OCI-LY7 (cell line): ENCODE data around the gene OR2L8. TPM values are rescaled to one million over a fixed set of nuclear protein-coding genes. Genes with fewer than 3 reads are reported as not detected.
A peak's percentile ranks its signal among the peaks of the same experiment; 100 is the strongest.
"Not testable (repeated sequence)": the region's sequence is repeated elsewhere in the genome, so short reads cannot be mapped to it uniquely, and the experiment has no call there.

Experiments used
- BruUV-seq: library from RNA; stranded (reverse); fragments of 400-500 nt; replicated peaks from 2 replicates; lab custom pipeline; 2021; lab: Mats Ljungman, UMichigan
- CTCF ChIA-PET: fragments of 300-600 bp; sonication (Branson Sonifier 250); formaldehyde crosslinking; loops from one replicate; lab custom pipeline; 2022; ENCODE audit warnings: antibody characterized with exemption; ENCODE audit not compliant: unreplicated experiment; lab: Charles Lee
- POLR2A ChIA-PET: fragments of 300-600 bp; sonication (Branson Sonifier 250); formaldehyde crosslinking; loops from one replicate; lab custom pipeline; 2022; ENCODE audit warnings: antibody characterized with exemption; lab: Charles Lee
- DNase-seq: peaks from one replicate; pipeline ENCODE4 v3.0.0-alpha.2; 2015; ENCODE audit warnings: low spot score
- H2AFZ ChIP-seq: fragments of 200-600 bp; sonication (generic), shearing (Covaris generic); 2 replicates; pipeline ENCODE4 v1.6.1; 2014; ENCODE audit warnings: mild to moderate bottlenecking, antibody characterized with exemption, low read length, moderate library complexity
- H3K27ac ChIP-seq: fragments of 200-600 bp; sonication (generic); 2 replicates; pipeline ENCODE4 v1.5.1; 2014; ENCODE audit warnings: mixed run types, low read depth, mild to moderate bottlenecking, moderate library complexity, low read length, inconsistent platforms; ENCODE audit not compliant: poor library complexity, severe bottlenecking
- H3K36me3 ChIP-seq: fragments of 200-600 bp; sonication (generic); 2 replicates; pipeline ENCODE4 v1.6.1; 2014; ENCODE audit warnings: mild to moderate bottlenecking, antibody characterized with exemption, low read length, moderate library complexity, mixed read lengths; ENCODE audit not compliant: insufficient read depth
- H3K4me1 ChIP-seq: fragments of 200-600 bp; sonication (generic); 2 replicates; pipeline ENCODE4 v1.5.1; 2014; ENCODE audit warnings: mild to moderate bottlenecking, low read length; ENCODE audit not compliant: insufficient read depth, poor library complexity, severe bottlenecking
- H3K4me2 ChIP-seq: fragments of 200-600 bp; sonication (generic); 2 replicates; pipeline ENCODE4 v1.6.1; 2014; ENCODE audit warnings: mild to moderate bottlenecking, low read length
- H3K4me3 ChIP-seq: fragments of 200-600 bp; sonication (generic); 2 replicates; pipeline ENCODE4 v1.5.1; 2014; ENCODE audit warnings: mild to moderate bottlenecking, low read depth, low read length; ENCODE audit not compliant: poor library complexity, severe bottlenecking
- H3K79me2 ChIP-seq: fragments of 200-600 bp; sonication (generic); 2 replicates; pipeline ENCODE4 v1.6.1; 2016; ENCODE audit warnings: low read depth, mild to moderate bottlenecking, low read length, moderate library complexity, mixed read lengths; ENCODE audit not compliant: insufficient read depth
- H3K9me2 ChIP-seq: fragments of 200-600 bp; sonication (generic); 2 replicates; pipeline ENCODE4 v1.6.1; 2016; ENCODE audit warnings: mild to moderate bottlenecking, low read length, mixed read lengths; ENCODE audit not compliant: insufficient read depth
- H3K9me3 ChIP-seq: fragments of 200-600 bp; sonication (generic); 2 replicates; pipeline ENCODE4 v1.6.1; 2014; ENCODE audit warnings: mild to moderate bottlenecking, mixed run types, low read length, mixed read lengths
- H4K20me1 ChIP-seq: fragments of 200-600 bp; sonication (generic); 2 replicates; pipeline ENCODE4 v1.6.1; 2014; ENCODE audit warnings: mild to moderate bottlenecking, antibody characterized with exemption, low read length, moderate library complexity, mixed read lengths; ENCODE audit not compliant: insufficient read depth
- CTCF ChIP-seq: fragments of 200-600 bp; sonication (generic); conservative IDR thresholded peaks from 2 replicates; pipeline ENCODE4 v1.5.1; 2014; ENCODE audit warnings: mild to moderate bottlenecking, antibody characterized with exemption, low read length, moderate library complexity, mixed read lengths
- EZH2phosphoT487 ChIP-seq: fragments of 200-600 bp; sonication (generic); IDR thresholded peaks from 2 replicates; pipeline ENCODE4 v1.6.1; 2018; ENCODE audit warnings: low read depth, borderline replicate concordance, mild to moderate bottlenecking, mixed run types, antibody characterized with exemption, low read length, moderate library complexity, mixed read lengths
- intact Hi-C: fragments of 100-400 bp; cut with micrococcal nuclease; formaldehyde crosslinking; loops from one replicate; pipeline ENCODE4 v1.10.0; 2022; ENCODE audit not compliant: unreplicated experiment
- total RNA-seq, 2 experiments: library from RNA; depleted of rRNA in 1 of 2; stranded (reverse); fragments of >200 nt in 1 of 2; shearing (Covaris generic) in 1 of 2; gene quantifications; 2 replicates each; pipeline ENCODE4 v1.2.3, GENCODE V29; 2014 to 2022

Gene OR2L8
- total RNA-seq, 2 experiments from 2014 or later: not detected

GRCh38 chr1:247935781-247936180 lies 12.9 kb upstream of the OR2L8 start:
- ChIA-PET CTCF (no interaction called here), POLR2A (no interaction called here)
- Histone ChIP-seq H3K9me2 (no peaks in the 10 kb centered on the region), H3K4me3 (no peak overlapping the region), H3K4me1 (no peaks in the 10 kb centered on the region), H4K20me1 (no peaks in the 10 kb centered on the region), H3K36me3 (no peaks in the 10 kb centered on the region), H3K4me2 (no peak overlapping the region), H3K79me2 (no peaks in the 10 kb centered on the region), H3K9me3 (no peaks in the 10 kb centered on the region), H2AFZ (no peak overlapping the region), H3K27ac (no peak overlapping the region)
- intact Hi-C loops: loop anchor here (10.0 kb wide), 1 partner anchor 209 kb away; the partner anchor contains the start of gene OR2M5
- no peak for DNase-seq
- TF ChIP-seq EZH2phosphoT487 (no peak), CTCF (no peak)
- BruUV-seq: no TSS peak

GRCh38 chr1:247936415-247936814 lies 12.2 kb upstream of the OR2L8 start:
- no peaks in the 10 kb centered on the region for H3K9me2 ChIP-seq
- H4K20me1 ChIP-seq: no peaks in the 10 kb centered on the region
- H3K36me3 ChIP-seq: no peaks in the 10 kb centered on the region
- no peak for DNase-seq
- no peak overlapping the region for H3K27ac ChIP-seq
- no peak overlapping the region for H3K4me2 ChIP-seq
- ChIA-PET POLR2A (no interaction called here), CTCF (no interaction called here)
- intact Hi-C loops: loop anchor here (10.0 kb wide), 1 partner anchor 208 kb away; the partner anchor contains the start of gene OR2M5
- no peak overlapping the region for H3K4me3 ChIP-seq
- no peaks in the 10 kb centered on the region for H3K9me3 ChIP-seq
- no peaks in the 10 kb centered on the region for H3K4me1 ChIP-seq
- TF ChIP-seq CTCF: no peak
- no peak for TF ChIP-seq EZH2phosphoT487
- no peak overlapping the region for H2AFZ ChIP-seq
- no TSS peak for BruUV-seq
- H3K79me2 ChIP-seq: no peaks in the 10 kb centered on the region

GRCh38 chr1:247936965-247937734 lies 11.5 kb upstream of the OR2L8 start:
- H3K9me2 ChIP-seq, H3K9me3 ChIP-seq, H3K27ac ChIP-seq, CTCF ChIA-PET, BruUV-seq, H3K36me3 ChIP-seq, H3K4me1 ChIP-seq, H4K20me1 ChIP-seq, H3K79me2 ChIP-seq: not testable (repeated sequence)
- peak overlapping the region; percentile 65 for H3K4me3 ChIP-seq
- peak; percentile 82 for TF ChIP-seq CTCF
- intact Hi-C loops: loop anchor here (10.0 kb wide), 1 partner anchor 208 kb away; the partner anchor contains the start of gene OR2M5
- POLR2A ChIA-PET: interaction anchor here (0.7 kb wide), 1 partner anchor 1142 kb away, joined by 4 read pairs; no protein-coding TSS in a partner anchor
- peak; percentile 82 for DNase-seq
- peak overlapping the region; percentile 58; the same call in 1 of the 2 replicates for H3K4me2 ChIP-seq
- peak overlapping the region; percentile 78; the same call in 1 of the 2 replicates for H2AFZ ChIP-seq
